Measurements from ENCODE around the gene KDSR.

Gene KDSR

GRCh38 chr18:63322206-63322605 is 44.8 kb downstream of the KDSR start:
- no peak for DNase-seq (ENCODE audit: low read depth in 3 of 3, low spot score in 1 of 3)

- DNase-seq (ENCODE audit: low read depth in 3 of 3, low spot score in 1 of 3): no peak
Observed at GRCh38 chr18:63321291-63321690, 45.7 kb downstream of the KDSR start.

GRCh38 chr18:63320975-63321265 is 46.1 kb downstream of the KDSR start:
- DNase-seq (ENCODE audit: low read depth in 3 of 3, low spot score in 1 of 3): no peak

- DNase-seq (ENCODE audit: low read depth in 3 of 3, low spot score in 1 of 3): peak; percentile 61 to 74 (median 74)
Observed at GRCh38 chr18:63320123-63320974, 46.7 kb downstream of the KDSR start.

- DNase-seq (ENCODE audit: low read depth in 3 of 3, low spot score in 1 of 3): no peak
Observed at GRCh38 chr18:63319383-63320122, 47.5 kb downstream of the KDSR start, which contains the start of gene BCL2. Gene BCL2 (minus strand): TSS chr18:63319769.

- no peak for DNase-seq (ENCODE audit: low read depth in 3 of 3, low spot score in 1 of 3)
Observed at GRCh38 chr18:63318889-63319382, 48.1 kb downstream of the KDSR start.

- DNase-seq (ENCODE audit: low read depth in 3 of 3, low spot score in 1 of 3): peak; percentile 59 to 68 (median 64)
Observed at GRCh38 chr18:63317982-63318888, 48.8 kb downstream of the KDSR start.

GRCh38 chr18:63317556-63317946 is 49.5 kb downstream of the KDSR start:
- DNase-seq (ENCODE audit: low read depth in 3 of 3, low spot score in 1 of 3): no peak

GRCh38 chr18:63316612-63317555 is 50.1 kb downstream of the KDSR start:
- no peak for DNase-seq (ENCODE audit: low read depth in 3 of 3, low spot score in 1 of 3)

- no peak for DNase-seq (ENCODE audit: low read depth in 3 of 3, low spot score in 1 of 3)
Observed at GRCh38 chr18:63315876-63316275, 51.1 kb downstream of the KDSR start.

- DNase-seq (ENCODE audit: low read depth in 3 of 3, low spot score in 1 of 3): no peak
Observed at GRCh38 chr18:63315131-63315662, 51.8 kb downstream of the KDSR start.

DNA sequence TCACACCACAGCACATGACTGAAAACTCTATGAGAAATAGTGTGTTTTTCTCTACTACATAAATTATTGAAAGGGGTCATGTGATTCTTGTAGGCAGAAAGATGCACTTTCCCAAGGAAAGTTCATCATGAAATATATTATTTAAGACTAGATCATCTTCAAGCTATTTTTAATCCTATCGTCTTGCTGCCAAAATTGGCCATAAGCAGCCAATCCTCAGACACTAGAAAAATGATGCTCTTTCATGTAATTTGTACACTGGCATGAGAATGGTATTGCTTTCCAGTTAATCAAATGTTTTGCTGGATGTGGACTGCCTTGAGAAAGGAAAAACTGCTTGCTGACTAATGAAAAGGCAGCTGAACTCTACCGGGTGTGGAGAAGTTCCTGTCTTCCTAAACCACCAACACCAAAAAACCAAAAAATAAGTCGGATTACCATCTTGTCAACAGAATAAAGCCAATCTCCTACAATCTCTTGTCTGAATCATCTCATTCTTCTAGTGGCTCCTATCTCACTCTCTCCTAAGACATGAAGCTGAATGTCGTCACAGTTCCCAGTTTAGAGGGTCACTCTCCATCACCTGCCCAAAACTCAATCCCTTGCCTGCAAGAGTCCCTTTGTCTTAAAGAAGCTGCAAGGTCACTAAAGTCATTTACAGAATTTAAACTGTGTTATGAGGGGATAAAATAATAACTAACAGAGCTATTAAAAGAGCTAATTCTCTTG is 52.8 kb downstream of the KDSR start:
- no peak for DNase-seq (ENCODE audit: low read depth in 3 of 3, low spot score in 1 of 3)

GRCh38 chr18:63313396-63313917 is 53.5 kb downstream of the KDSR start:
- no peak for DNase-seq (ENCODE audit: low read depth in 3 of 3, low spot score in 1 of 3)

DNA sequence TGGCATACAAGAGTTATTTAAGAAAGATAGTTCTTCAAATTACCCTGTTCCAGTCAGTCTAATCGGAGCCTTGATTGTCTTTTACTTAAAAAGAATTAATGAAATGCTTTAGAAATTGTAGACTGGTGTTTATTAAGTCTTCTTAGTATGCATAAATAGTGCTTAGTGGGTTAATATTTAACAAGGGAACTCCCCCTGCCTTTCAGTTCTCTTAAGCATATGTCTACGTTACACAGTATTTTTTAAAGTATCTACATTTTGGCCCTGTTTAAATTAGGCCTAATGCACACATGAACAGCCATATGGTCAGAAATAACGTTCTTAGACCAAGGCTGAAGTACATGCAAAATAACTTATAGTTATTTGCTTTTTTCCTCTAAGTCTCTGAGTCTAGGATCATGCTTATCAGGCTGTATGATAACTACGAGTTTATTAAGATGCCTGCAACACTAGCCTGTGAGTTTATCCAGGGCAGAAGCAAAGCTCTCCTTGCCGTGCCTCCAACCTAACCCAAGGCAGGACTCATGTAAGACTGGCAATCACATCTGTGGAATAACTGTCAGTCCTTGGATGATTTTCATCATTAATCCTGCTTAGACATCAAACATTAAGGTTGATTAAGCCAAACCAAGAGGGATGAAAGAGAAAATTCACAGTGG is 54.1 kb downstream of the KDSR start:
- DNase-seq (ENCODE audit: low read depth in 3 of 3, low spot score in 1 of 3): no peak

DNA sequence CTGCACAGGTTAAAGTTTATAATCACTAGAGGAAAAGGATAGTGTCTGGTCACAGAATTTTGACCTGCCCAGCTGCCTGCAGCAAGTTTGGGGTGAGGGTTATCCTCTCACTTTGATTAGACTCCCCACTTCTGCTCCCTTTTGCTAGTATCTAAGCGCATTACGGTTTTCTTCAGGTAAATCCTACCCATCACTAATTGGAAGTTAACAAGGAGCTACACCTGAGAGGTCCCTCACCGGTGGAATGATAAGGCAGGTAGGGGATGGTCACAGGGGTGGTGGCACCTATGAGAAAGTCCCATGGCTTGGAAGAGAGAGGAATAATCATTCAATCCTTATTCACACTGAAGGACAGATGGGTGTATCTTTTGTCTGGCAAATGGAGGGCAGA is 55.0 kb downstream of the KDSR start:
- DNase-seq (ENCODE audit: low read depth in 3 of 3, low spot score in 1 of 3): no peak

GRCh38 chr18:63311118-63312018 is 55.6 kb downstream of the KDSR start:
- no peak for DNase-seq (ENCODE audit: low read depth in 3 of 3, low spot score in 1 of 3)

DNA sequence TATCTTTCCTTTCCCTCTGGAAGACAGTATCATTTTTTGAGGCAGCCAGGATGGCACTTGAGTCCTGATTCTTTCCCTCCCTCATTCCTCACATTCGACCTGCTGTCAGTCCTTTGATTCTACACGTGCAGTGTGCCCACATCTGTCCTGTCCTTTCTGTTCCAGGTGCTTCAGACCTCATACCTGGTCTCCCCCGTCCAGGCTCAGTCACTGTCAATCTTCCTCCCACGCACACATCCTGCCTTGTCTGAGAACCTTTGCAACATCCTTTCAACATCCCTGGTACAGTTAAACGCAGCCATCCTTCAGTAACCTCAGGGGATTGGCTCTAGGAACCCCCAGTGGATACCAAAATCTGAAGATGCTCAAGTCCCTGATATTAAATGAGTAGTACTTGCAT is 57.6 kb downstream of the KDSR start:
- no peak for DNase-seq (ENCODE audit: low read depth in 3 of 3, low spot score in 1 of 3)
